ENCODE results near the gene ZNF595. TPM values are rescaled to one million over a fixed set of nuclear protein-coding genes. Genes with fewer than 3 reads are reported as not detected.
A peak's percentile ranks its signal among the peaks of the same experiment; 100 is the strongest.
"Not testable (repeated sequence)": the region's sequence is repeated elsewhere in the genome, so short reads cannot be mapped to it uniquely, and the experiment has no call there.

ZNF595 gene
- 10 to 100 TPM in 2 of 9 donors, 1 to 10 TPM in 7; 4.8 to 12.9 (median 8.1) TPM for total RNA-seq
- polyA plus RNA-seq = 1 to 10 TPM; 2.7 to 2.8 TPM
- long read RNA-seq, donor 1, partial matches to known transcripts = 0 of 4 reads
- long read RNA-seq, donor 1, other reads (novel, unspliced or antisense) = 2 of 4 reads
- long read RNA-seq, donor 2, transcript ZNF595-205 (4 exons, 2,911 nt) = major isoform, 19 of 30 reads
- long read RNA-seq, donor 2, partial matches to known transcripts = 2 of 30 reads
- long read RNA-seq, donor 2, other reads (novel, unspliced or antisense) = 6 of 30 reads
- long read RNA-seq, donor 3, transcript ZNF595-205 (4 exons, 2,911 nt) = major isoform, 5 of 7 reads
- long read RNA-seq, donor 3, partial matches to known transcripts = 0 of 7 reads
- long read RNA-seq, donor 3, other reads (novel, unspliced or antisense) = 1 of 7 reads

DNA sequence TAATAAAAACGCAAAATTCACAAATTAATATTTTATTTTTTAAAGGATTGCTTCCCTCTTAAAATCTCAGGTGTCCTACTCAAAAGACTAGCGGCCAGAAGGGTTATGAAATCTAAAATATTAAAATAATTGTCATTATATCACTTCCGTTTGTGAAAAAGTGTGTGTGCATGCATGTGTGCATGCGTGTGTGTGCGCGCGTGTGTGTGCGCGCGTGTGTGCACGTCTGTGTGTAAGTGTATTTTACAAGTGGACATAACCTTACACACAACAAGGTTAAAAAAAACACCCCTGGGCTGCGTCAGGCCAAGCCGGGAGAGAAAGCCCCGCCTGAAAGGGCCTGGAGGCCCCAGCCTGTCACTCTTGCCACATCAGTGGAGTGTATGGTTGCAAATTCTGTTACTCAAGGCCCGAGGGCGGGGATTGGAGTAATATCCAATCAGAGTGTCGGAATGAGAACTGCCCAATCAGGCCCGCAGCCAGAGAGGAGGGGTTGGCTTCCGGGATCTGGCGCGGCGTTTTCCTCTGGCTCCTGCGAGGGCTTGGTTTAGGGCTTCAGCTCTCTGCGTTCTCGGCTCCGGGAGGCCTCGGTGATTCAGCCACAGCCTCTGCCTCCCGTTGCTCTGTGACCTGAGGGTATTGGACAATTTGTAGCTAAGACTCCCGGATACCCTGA lies at the start of gene ZNF595:
TSS of gene ZNF595 (plus strand) at position 518 of the 676 bp plus-strand sequence. CDS start 168 bp downstream, outside the sequence.
- WGBS, 4 donors = 33 to 39% (median 35%) methylated on average over 20 to 23 of the region's 29 CpGs
- DNase-seq = peak; percentile 37 to 76 (median 54)
- ATAC-seq = peak; percentile 96 to 99 (median 98)
- intact Hi-C loops (cut with DNase I); H3K4me1 ChIP-seq; H3K36me3 ChIP-seq; H3K27me3 ChIP-seq; H3K9me3 ChIP-seq: not testable (repeated sequence)
- peak within 1 kb of the TSS in 10 of 12 donors; percentile 26 to 52 (median 45) for H3K4me3 ChIP-seq
- H3K27ac ChIP-seq = peak within 1 kb of the TSS in 4 of 12 donors; percentile 35 to 68 (median 56)

- H3K27me3 ChIP-seq; intact Hi-C loops (cut with DNase I); H3K36me3 ChIP-seq; H3K9me3 ChIP-seq; H3K27ac ChIP-seq; H3K4me3 ChIP-seq; H3K4me1 ChIP-seq: not testable (repeated sequence)
- ATAC-seq = peak in 3 of 4 donors; percentile 18 to 73 (median 28)
- WGBS, 4 donors = 75 to 79% (median 77%) methylated on average over 18 to 74 of the region's 90 CpGs
- DNase-seq = peak in 2 of 5 donors; percentile 18 to 45
These were observed 42.9 kb upstream of the ZNF595 start for GRCh38 chr4:9937-10870.

DNA sequence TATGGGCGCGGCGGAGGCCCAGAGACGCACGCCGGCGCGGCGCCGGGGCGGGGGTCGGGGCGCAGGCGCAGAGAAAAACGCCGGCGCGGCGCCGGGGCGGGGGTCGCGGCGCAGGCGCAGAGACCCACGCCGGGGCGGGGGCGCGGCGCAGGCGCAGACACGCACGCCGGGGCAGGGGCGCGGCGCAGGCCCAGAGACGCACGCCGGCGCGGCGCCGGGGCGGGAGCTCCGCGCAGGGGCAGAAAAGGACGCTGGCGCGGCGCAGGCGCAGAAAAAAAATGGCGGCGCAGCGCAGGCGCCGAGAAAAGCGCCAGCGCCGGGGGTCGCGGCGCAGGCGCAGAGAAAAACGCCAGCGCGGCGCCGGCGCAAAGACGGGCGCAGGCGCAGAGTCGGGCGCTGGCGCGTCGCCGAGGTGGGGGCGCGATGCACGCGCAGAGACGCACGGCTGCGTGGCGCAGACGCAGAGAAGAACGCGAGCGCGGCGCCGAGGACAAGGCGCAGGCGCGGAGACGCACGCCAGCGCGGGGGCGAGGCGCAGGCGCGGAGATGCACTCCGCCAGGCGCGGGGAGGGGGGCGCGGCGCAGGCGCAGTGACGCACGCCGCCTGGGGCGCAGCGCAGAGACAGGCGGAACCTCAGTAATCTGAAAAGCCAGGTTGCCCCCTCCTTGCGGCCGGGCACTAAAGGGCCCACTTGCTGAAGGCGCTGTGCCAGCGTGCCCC lies 41.9 kb upstream of the ZNF595 start:
- H3K27me3 ChIP-seq; H3K36me3 ChIP-seq; H3K4me3 ChIP-seq; intact Hi-C loops (cut with DNase I); H3K9me3 ChIP-seq; H3K4me1 ChIP-seq; H3K27ac ChIP-seq: not testable (repeated sequence)
- DNase-seq (peak in 1 of 5 donors; percentile 27), ATAC-seq (peak in 2 of 4 donors; percentile 42 to 73)
- 77 to 80% (median 79%) methylated on average over 35 to 78 of the region's 123 CpGs for WGBS, 4 donors

GRCh38 chr4:11816-12417 lies 41.2 kb upstream of the ZNF595 start:
- WGBS, 4 donors = 74 to 77% (median 75%) methylated on average over 5 to 16 of the region's 21 CpGs

GRCh38 chr4:18128-18527 lies 35.0 kb upstream of the ZNF595 start:
- H3K4me3 ChIP-seq; H3K27ac ChIP-seq; H3K27me3 ChIP-seq; ATAC-seq; H3K4me1 ChIP-seq; H3K36me3 ChIP-seq; H3K9me3 ChIP-seq; intact Hi-C loops (cut with DNase I): not testable (repeated sequence)
- peak in 2 of 5 donors; percentile 17 to 23 for DNase-seq
- 41 to 54% (median 46%) methylated on average over 3 of the region's 3 CpGs for WGBS, 4 donors

More at GRCh38 chr4:11816-12417, 41.2 kb upstream of the ZNF595 start:
- H3K27me3 ChIP-seq; H3K9me3 ChIP-seq; H3K4me3 ChIP-seq; H3K27ac ChIP-seq; H3K36me3 ChIP-seq; H3K4me1 ChIP-seq; intact Hi-C loops (cut with DNase I): not testable (repeated sequence)
- DNase-seq (peak in 3 of 5 donors; percentile 16 to 40 (median 27)), ATAC-seq (peak in 3 of 4 donors; percentile 39 to 72 (median 49))
- TF ChIP-seq CTCF (IDR thresholded peaks at IDR 0.05) = peak in 7 of 12 donors; percentile 7 to 25 (median 15)

GRCh38 chr4:18589-18988 lies 34.5 kb upstream of the ZNF595 start:
- H3K9me3 ChIP-seq; H3K4me3 ChIP-seq; H3K4me1 ChIP-seq; intact Hi-C loops (cut with DNase I); H3K36me3 ChIP-seq; H3K27ac ChIP-seq; DNase-seq; ATAC-seq; H3K27me3 ChIP-seq: not testable (repeated sequence)
- 30 to 55% (median 44%) methylated on average over 1 of the region's 1 CpG for WGBS, 4 donors

DNA sequence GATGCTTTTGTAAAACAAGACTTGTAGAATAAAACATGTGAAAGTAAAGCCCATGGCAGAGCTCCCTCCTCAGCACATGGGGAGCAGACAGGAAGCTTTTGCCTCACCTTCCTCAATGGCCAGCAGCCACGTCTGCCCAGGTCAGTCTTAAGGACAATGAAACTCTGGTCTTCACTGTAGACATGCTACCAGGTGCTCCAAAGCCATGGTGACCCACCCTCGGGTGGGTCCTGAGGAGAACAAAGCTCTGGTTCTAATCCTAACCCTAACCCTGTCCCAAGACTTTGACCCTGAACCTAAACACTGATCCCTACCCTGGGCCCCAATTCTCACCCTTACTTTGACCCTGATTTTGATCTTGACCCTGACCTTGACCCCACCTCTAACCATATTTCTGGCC lies 30.2 kb upstream of the ZNF595 start:
- intact Hi-C loops (cut with DNase I); H3K9me3 ChIP-seq; H3K4me1 ChIP-seq; H3K36me3 ChIP-seq; DNase-seq; H3K4me3 ChIP-seq; H3K27ac ChIP-seq; ATAC-seq; H3K27me3 ChIP-seq: not testable (repeated sequence)
- WGBS, 4 donors = 28 to 35% (median 29%) methylated on average over 2 of the region's 2 CpGs

DNA sequence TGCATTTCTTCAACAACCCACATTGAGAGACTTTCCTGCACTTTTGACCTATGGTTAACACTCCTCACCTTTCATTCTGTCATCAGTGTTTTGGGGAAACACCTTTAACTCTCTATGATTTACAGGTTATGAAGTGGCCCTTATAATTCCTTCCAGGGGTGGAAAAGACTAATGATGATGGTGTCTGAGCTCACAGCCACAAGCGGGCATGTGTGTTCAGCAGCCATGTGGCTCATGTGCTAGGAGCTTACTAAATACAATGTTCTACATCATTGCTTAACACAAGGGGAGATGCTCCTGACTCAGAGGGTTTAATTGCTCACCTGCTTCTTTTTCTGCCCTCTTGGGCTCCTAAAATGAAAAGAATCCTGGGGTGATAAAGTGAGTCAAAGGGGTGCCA lies 28.8 kb upstream of the ZNF595 start:
- H3K9me3 ChIP-seq; H3K4me1 ChIP-seq; ATAC-seq; H3K4me3 ChIP-seq; H3K27ac ChIP-seq; H3K36me3 ChIP-seq; DNase-seq; intact Hi-C loops (cut with DNase I); H3K27me3 ChIP-seq: not testable (repeated sequence)
- WGBS, 4 donors = no CpG with 5 or more reads among the region's 1 CpG
